HG03064 (cell line): Measurements from ENCODE around the gene UBE2QL1.

Source experiments
- ATAC-seq: cut with Tn5 transposase; IDR thresholded peaks from one replicate; pipeline ENCODE4 v1.9.1; 2021; ENCODE audit warnings: low read depth; ENCODE audit not compliant: unreplicated experiment

UBE2QL1 gene

GRCh38 chr5:6522331-6522730, 73.7 kb downstream of the UBE2QL1 start:
- no peak for ATAC-seq

GRCh38 chr5:6522923-6523322, 74.3 kb downstream of the UBE2QL1 start:
- no peak for ATAC-seq

GRCh38 chr5:6525422-6525821, 76.8 kb downstream of the UBE2QL1 start:
- ATAC-seq, result no peak

- no peak for ATAC-seq
Measured at GRCh38 chr5:6525910-6526309, 77.3 kb downstream of the UBE2QL1 start.

- ATAC-seq, result no peak
Measured at GRCh38 chr5:6527749-6528455, 79.2 kb downstream of the UBE2QL1 start.

- no peak for ATAC-seq
Measured at GRCh38 chr5:6535594-6535993, 86.9 kb downstream of the UBE2QL1 start.

GRCh38 chr5:6539060-6539459, 90.4 kb downstream of the UBE2QL1 start:
- no peak for ATAC-seq

- no peak for ATAC-seq
Measured at GRCh38 chr5:6540111-6540827, 91.6 kb downstream of the UBE2QL1 start.

- ATAC-seq, result no peak
Measured at GRCh38 chr5:6541256-6542013, 92.8 kb downstream of the UBE2QL1 start.

- no peak for ATAC-seq
Measured at GRCh38 chr5:6542421-6543345, 94.0 kb downstream of the UBE2QL1 start.

GRCh38 chr5:6543346-6543730, 94.7 kb downstream of the UBE2QL1 start:
- ATAC-seq, result no peak

- ATAC-seq, result no peak
Measured at GRCh38 chr5:6543830-6544560, 95.3 kb downstream of the UBE2QL1 start.
